ENCODE results near the gene TANC1. TPM values are rescaled to one million over a fixed set of nuclear protein-coding genes. Genes with fewer than 3 reads are reported as not detected.

TANC1 gene
- polyA plus RNA-seq, 1 donor from 2014 or later, result 0.37 TPM

- Histone ChIP-seq H3K36me3 (ENCODE audit: insufficient read depth, low read length) (no peaks in the 10 kb centered on the region), H4K20me1 (ENCODE audit: insufficient read depth) (no peaks in the 10 kb centered on the region), H3K9me3 (ENCODE audit: low read length) (no peaks in the 10 kb centered on the region), H3K4me2 (ENCODE audit: low read length) (no peak overlapping the region), H3K4me3 (ENCODE audit: low read length) (no peak overlapping the region), H3K9me2 (ENCODE audit: insufficient read depth, low read length) (no peaks in the 10 kb centered on the region), H3K27ac (ENCODE audit: low read length) (no peak overlapping the region), H3F3A (ENCODE audit: insufficient read depth, low read length, poor library complexity, severe bottlenecking) (no peaks in the 10 kb centered on the region), H3K9ac (ENCODE audit: low read length) (no peak overlapping the region), H3K79me2 (replicated peaks; ENCODE audit: insufficient read depth, low read length) (no peaks in the 10 kb centered on the region), H3K27me3 (ENCODE audit: insufficient read depth, low read depth, low read length) (no peaks in the 10 kb centered on the region), H2AFZ (ENCODE audit: low read depth, low read length) (no peak overlapping the region)
- TF ChIP-seq REST (IDR thresholded peaks at IDR 0.05; ENCODE audit: borderline replicate concordance) (no peak), CTCF (IDR thresholded peaks at IDR 0.05; ENCODE audit: poor library complexity, severe bottlenecking) (no peak), RAD21 (conservative IDR thresholded peaks at IDR 0.05) (no peak), SMC3 (conservative IDR thresholded peaks at IDR 0.05; ENCODE audit: poor library complexity) (no peak), POLR2AphosphoS5 (IDR thresholded peaks at IDR 0.05) (no peak), EZH2 (IDR thresholded peaks at IDR 0.05; ENCODE audit: borderline replicate concordance, insufficient read depth, low read length, poor library complexity, severe bottlenecking) (no peak), MXI1 (conservative IDR thresholded peaks at IDR 0.05; ENCODE audit: poor library complexity, severe bottlenecking) (no peak), EP300 (conservative IDR thresholded peaks at IDR 0.05; ENCODE audit: poor library complexity, severe bottlenecking) (no peak), TAF1 (IDR thresholded peaks at IDR 0.05; ENCODE audit: low read depth) (no peak)
Measured at GRCh38 chr2:159153463-159153862, 185.0 kb downstream of the TANC1 start.

- TF ChIP-seq CTCF (IDR thresholded peaks at IDR 0.05; ENCODE audit: poor library complexity, severe bottlenecking), result no peak
- no peak for TF ChIP-seq EP300 (conservative IDR thresholded peaks at IDR 0.05; ENCODE audit: poor library complexity, severe bottlenecking)
- TF ChIP-seq POLR2AphosphoS5 (IDR thresholded peaks at IDR 0.05), result no peak
- TF ChIP-seq MXI1 (conservative IDR thresholded peaks at IDR 0.05; ENCODE audit: poor library complexity, severe bottlenecking), result no peak
- no peak for TF ChIP-seq RAD21 (conservative IDR thresholded peaks at IDR 0.05)
- TF ChIP-seq REST (IDR thresholded peaks at IDR 0.05; ENCODE audit: borderline replicate concordance), result no peak
- no peak for TF ChIP-seq TAF1 (IDR thresholded peaks at IDR 0.05; ENCODE audit: low read depth)
- no peak for TF ChIP-seq EZH2 (IDR thresholded peaks at IDR 0.05; ENCODE audit: borderline replicate concordance, insufficient read depth, low read length, poor library complexity, severe bottlenecking)
- TF ChIP-seq SMC3 (conservative IDR thresholded peaks at IDR 0.05; ENCODE audit: poor library complexity), result no peak
- no peak overlapping the region for H3K4me2 ChIP-seq (ENCODE audit: low read length)
- H3K36me3 ChIP-seq (ENCODE audit: insufficient read depth, low read length), result no peaks in the 10 kb centered on the region
- H3K27me3 ChIP-seq (ENCODE audit: insufficient read depth, low read depth, low read length), result no peaks in the 10 kb centered on the region
- no peaks in the 10 kb centered on the region for H3K9me2 ChIP-seq (ENCODE audit: insufficient read depth, low read length)
- no peaks in the 10 kb centered on the region for H3K9me3 ChIP-seq (ENCODE audit: low read length)
- H3K27ac ChIP-seq (ENCODE audit: low read length), result no peak overlapping the region
- no peaks in the 10 kb centered on the region for H4K20me1 ChIP-seq (ENCODE audit: insufficient read depth)
- no peak overlapping the region for H2AFZ ChIP-seq (ENCODE audit: low read depth, low read length)
- H3F3A ChIP-seq (ENCODE audit: insufficient read depth, low read length, poor library complexity, severe bottlenecking), result no peaks in the 10 kb centered on the region
- H3K79me2 ChIP-seq (replicated peaks; ENCODE audit: insufficient read depth, low read length), result no peaks in the 10 kb centered on the region
- H3K4me3 ChIP-seq (ENCODE audit: low read length), result no peak overlapping the region
- H3K9ac ChIP-seq (ENCODE audit: low read length), result no peak overlapping the region
Measured at GRCh38 chr2:159153951-159154350, 185.5 kb downstream of the TANC1 start.

All from neural cell (in vitro differentiated cells).